Stimulated activated CD4-positive, alpha-beta T cell treated with anti-CD3 and anti-CD28 coated beads, Interleukin-4, amount 100 ng/mL, for 4 hours (primary cell): ENCODE measurements around the gene TBL2.
A peak's percentile ranks its signal among the peaks of the same experiment; 100 is the strongest.
"Not testable (repeated sequence)": the region's sequence is repeated elsewhere in the genome, so short reads cannot be mapped to it uniquely, and the experiment has no call there.

Experiments used
- DNase-seq, 2 experiments: peaks; one replicate each; pipeline ENCODE4 v3.0.0-alpha.2; 2020

TBL2 gene

GRCh38 chr7:73530800-73531199, 47.6 kb downstream of the TBL2 start:
- DNase-seq, result no peak

DNA sequence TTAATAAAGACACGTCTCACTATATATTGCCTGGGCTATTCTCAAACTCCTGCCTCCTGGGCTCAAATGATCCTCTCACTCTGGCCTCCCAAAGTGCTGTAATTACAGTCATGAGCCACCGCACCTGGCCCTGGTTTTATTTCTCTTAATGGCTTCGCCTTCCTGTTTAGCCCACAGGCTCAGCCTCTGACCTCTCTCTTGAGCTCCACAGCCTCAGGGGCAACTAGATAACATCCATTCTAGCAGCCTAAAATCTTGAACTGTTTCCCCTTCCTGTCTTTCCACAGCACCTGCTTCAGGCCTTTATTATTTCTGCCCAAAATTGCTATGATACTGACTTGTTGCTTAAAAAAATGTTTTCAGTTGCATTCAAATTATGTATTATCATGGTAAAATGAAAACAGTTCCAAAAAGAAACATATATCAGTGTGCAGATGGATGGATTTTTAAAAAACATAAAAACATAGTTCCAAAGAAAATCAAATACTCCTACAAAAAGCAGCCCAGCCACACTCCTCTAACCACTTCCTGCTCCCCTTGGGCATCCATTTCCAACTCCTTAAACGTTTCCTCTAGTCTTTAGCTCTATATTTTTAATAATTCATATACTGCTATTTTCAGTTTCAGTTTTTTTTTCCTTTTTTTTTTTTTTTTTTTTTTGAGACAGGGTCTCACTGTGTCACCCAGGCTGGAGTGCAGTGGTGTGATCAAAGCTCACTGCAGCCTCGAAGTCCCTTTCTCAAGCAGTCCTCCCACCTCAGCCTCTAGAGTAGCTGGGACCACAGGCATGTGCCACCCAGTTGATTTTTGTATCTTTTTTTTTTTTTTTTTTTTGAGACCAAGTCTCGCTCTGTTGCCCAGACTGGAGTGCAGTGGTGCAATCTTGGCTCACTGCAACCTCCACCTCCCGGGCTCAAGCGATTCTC, 51.2 kb downstream of the TBL2 start:
- no peak for DNase-seq

GRCh38 chr7:73526158-73526494, 52.3 kb downstream of the TBL2 start:
- not testable (repeated sequence) for DNase-seq

GRCh38 chr7:73522105-73522872, 56.1 kb downstream of the TBL2 start, which contains the start of gene BAZ1B:
Gene BAZ1B (minus strand): TSS chr7:73522293. CDS start chr7:73521933, 360 bp downstream.
- DNase-seq, result peak; percentile 95 to 98

GRCh38 chr7:73521636-73522104, 56.7 kb downstream of the TBL2 start:
- peak in 1 of 2 experiments; percentile 73 for DNase-seq

DNA sequence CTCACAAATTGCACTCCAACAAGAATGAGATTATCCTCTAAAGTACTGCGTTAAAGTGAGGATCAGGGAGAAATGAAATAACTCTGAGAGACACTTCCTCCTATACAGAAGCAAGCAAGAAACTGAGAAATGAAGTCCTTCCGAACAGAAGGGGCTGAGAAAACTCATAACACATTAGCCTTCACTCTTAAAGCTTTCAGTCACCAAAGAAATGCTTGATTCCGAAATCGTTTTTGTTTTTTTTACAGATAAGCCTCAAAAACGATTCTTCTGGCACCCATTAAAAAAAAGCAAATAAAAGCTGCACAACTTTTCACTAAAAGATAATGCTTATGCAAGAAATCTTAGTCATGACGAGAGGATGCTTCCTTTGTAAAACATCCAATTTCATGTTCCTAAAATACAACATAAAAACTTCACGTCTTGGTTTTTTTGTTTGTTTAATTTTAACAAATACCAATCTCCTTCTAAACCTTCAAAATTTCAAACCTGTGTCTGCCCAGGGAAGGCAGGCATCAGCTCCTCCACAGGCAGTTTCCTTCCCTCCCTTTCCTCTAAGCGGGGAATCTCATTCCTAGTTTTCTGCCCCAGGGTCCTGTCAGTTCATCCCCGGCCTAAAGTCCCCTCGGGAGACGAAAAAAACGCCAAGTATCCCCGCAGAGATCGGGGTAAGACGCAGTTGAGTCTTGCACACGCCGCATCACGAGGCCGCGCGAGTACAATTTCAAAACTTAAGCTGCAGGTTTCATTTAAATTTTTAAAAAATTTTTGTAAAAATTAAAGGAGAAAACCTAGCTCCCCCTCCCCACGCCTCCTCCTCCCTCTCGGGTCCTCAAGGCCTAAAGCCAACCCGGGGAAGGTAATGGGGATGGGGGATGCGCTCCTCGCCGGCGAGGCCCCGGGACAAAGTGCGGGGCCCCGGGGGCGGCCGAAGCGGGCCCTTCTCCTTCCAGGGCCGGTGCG, 57.4 kb downstream of the TBL2 start:
- no peak for DNase-seq

GRCh38 chr7:73519867-73520672, 58.3 kb downstream of the TBL2 start:
- DNase-seq, result peak in 1 of 2 experiments; percentile 32

DNA sequence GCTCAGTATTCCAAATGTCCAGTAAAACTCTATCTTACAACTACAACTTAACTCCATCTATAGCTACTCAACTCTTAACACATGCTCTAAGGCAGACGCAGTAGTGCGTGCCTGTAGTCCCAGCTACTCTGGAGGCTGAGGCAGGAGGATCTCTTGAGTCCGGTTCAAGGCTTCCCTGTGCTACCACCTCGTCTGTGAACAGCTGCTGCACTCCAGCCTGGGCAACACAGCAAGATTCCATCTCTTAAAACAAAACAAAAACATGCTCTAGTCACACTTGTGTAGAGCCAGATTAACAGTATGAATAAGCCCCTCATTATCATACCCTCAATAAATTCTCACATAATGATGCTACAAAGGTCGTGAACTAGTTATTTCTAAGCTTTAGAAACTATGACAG, 59.9 kb downstream of the TBL2 start:
- no peak for DNase-seq
